Right renal pelvis (tissue), 4 donors: ENCODE results near the gene STK11. TPM values are rescaled to one million over a fixed set of nuclear protein-coding genes. Genes with fewer than 3 reads are reported as not detected.
A peak's percentile ranks its signal among the peaks of the same experiment; 100 is the strongest.
"Not testable (repeated sequence)": the region's sequence is repeated elsewhere in the genome, so short reads cannot be mapped to it uniquely, and the experiment has no call there.

Experiments
- DNase-seq, 4 donors: peaks; one replicate each; pipeline ENCODE4 v3.0.0-alpha.2; 2013; ENCODE audit warnings: low read depth in 4 of 4, low spot score in 3 of 4, missing footprints in 1 of 4
- polyA plus RNA-seq, 4 donors: library from polyadenylated mRNA; unstranded; fragments of 120-200 nt; gene quantifications; one replicate each; pipeline ENCODE4 v1.2.1, GENCODE V29; 2013; ENCODE audit not compliant: insufficient read length in 4 of 4

The STK11 gene
- polyA plus RNA-seq, 4 donors: 50.1 to 65.9 (median 53.3) TPM

- not testable (repeated sequence) for DNase-seq
Observed at GRCh38 chr19:1246265-1247087, 40.9 kb downstream of the STK11 start.

DNA sequence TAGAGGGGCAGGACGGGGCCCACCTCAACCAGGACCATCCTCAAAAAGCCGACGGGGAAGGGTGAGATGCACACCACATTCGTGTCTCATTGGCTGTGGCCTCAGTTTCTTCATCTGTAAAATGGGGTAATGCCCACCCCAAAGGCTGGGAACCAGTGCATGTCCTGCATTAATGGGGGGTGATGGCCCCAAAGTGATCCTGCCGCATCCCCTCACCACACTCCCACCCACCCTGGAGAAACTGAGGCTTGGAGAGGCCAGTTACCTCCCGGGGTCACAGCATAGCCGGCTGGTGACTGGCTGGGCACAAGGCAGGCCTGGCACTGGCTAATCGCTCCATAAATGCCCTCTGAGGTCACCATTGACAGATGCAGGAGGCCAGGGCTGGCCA, 42.2 kb downstream of the STK11 start:
- no peak for DNase-seq

DNA sequence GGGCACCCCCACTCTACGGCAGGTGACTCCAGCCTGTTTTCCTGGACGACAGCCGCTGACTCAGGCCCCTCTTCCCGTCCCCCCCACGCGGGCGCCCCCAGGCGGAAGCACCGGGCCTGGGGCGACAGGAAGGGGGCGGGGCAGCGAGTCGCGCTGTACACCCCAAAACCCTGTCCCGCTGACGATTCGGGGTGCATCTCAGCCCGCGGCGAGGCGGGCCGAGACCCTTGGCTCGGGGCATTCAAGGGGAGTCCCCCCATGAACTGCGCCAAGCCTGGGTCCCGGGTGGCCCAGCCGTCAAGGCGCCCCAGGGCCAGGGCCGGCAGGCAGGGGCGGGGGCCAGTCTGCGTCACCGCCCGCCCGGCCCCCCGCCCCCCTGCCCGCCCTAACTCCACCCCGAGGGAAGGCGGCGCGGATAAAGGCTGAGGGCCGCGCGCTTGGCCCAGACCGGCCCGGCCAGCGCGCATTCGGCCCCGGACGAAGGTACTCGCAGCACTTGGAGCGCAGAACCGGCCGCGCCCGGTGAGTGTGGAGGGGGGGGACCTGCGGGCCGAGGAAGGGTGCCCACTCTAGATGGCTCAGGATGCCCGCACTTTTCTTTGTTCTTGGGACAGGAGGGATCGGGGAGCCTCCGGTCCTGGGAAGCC, 42.7 kb downstream of the STK11 start, which contains the start of gene MIDN:
Gene MIDN, plus strand, starts transcription at position 445 of the 647 bp plus-strand sequence. CDS start 1,714 bp downstream, outside the sequence.
- DNase-seq: no peak

DNA sequence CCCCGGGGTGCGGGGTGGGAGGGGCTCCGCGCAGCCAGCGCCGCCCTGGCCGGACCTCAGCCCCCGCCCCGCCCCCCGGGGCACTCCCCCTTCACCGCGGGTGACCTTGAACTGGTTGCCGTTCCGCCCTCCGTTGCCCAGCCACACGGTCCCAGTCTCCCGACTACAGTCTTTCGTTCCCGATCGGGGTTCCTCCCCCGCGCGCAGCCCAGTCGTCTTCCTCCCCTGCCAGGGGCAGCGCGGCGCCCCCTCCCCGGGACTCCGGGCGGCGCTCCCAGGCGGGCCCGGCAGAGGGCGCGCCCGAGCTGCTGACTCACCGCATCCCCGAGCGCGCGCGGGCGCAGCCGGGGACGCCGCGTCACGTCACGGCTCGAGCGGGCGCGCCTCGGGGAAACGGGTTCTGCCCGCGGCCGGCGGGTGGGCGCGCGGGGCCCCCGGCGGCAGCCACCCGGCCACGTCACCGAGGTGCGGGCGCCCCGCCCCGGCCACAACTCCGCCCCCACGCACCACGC, 43.3 kb downstream of the STK11 start:
- DNase-seq: no peak

GRCh38 chr19:1249298-1249989, 43.9 kb downstream of the STK11 start:
- DNase-seq: peak; percentile 93 to 96 (median 94)

DNA sequence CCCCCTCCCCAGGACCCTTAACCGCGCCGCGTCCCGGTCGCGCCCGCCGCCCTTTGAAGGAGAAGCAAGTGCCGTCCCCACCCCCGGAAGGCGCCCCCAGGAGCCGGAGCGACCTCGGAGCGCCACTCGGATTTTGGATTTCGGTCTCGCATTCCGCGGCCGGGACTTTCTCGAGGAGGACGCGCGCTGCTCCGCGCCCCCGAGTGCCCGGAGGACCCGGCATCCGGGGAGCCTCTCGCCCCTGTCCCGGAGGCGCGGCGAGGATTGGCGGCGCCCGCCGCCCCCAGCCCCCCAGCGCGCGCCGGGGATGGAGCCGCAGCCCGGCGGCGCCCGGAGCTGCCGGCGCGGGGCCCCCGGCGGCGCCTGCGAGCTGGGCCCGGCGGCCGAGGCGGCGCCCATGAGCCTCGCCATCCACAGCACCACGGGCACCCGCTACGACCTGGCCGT, 44.4 kb downstream of the STK11 start:
- no peak for DNase-seq

- DNase-seq: no peak
Observed at GRCh38 chr19:1250437-1251260, 45.1 kb downstream of the STK11 start.

GRCh38 chr19:1251330-1252220, 46.0 kb downstream of the STK11 start:
- no peak for DNase-seq

DNA sequence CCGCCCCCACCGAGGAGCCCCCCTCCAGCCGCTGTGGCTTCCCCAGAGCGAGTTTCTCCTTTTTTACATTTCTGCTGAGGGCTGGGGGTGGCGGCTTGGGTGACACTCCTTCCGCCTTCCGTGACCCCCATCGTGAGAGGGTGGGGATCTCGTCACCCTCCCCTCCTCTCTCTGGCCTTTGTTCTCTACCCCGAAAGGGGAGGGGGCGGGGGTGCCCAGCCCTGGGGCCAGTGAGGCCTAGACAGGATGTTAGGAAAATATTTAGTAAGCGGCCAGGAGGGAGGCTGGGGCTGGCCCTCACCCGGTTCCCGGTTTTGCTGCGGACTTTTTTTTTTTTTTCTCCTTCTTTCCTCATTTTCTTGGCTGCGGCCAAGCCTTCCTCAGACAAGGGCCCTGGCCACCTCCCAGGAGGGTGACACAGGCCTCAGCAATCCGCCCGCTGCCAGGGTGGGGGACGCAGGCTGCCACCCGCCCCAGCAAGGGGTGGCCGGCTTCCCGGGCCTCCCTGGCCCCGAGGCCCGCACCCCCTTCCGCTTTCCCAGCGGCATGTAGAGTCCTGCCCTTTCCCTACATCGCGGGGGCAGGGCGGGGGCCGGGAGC, 46.7 kb downstream of the STK11 start:
- no peak for DNase-seq

GRCh38 chr19:1252821-1253513, 47.4 kb downstream of the STK11 start:
- DNase-seq: no peak

GRCh38 chr19:1253514-1254080, 48.0 kb downstream of the STK11 start:
- DNase-seq: no peak

GRCh38 chr19:1254081-1254527, 48.5 kb downstream of the STK11 start:
- no peak for DNase-seq

DNA sequence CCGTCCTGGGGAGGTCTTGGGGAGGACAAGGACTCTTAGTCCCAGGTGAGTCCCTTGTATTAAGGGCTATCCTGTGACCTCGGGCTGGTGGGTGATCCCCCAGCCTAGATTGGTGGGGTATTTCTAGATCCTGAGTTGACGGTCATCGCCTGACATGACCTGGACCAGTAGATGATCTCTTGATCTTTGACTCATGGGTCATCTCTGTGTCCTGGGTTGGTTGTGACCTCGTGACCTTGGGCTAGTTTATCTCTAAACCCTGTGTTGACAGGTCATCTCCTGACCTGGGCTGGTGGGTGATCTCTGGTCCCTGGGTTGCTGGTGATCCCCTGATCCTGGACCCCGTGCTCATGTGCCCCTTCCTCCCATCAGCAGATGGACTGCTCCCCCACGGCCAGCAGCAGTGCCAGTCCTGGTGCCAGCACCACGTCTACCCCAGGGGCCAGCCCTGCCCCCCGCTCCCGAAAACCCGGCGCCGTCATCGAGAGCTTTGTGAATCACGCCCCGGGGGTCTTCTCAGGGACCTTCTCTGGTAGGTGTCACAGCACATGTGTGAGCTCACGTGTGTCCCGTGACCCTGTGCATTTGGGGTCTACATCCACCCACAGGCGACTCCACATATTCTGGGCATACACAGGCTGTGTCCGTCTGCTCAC, 49.1 kb downstream of the STK11 start:
- DNase-seq: no peak

GRCh38 chr19:1255186-1256161, 49.9 kb downstream of the STK11 start:
- DNase-seq: no peak

- no peak for DNase-seq
Observed at GRCh38 chr19:1256646-1257474, 51.3 kb downstream of the STK11 start.
